NCI-H2196 treated with DMSO at 0.1 percent for 48 hours (cell line): Measurements from ENCODE around the gene PSMD13.

Experiments
- DNase-seq: peaks from one replicate; lab custom pipeline; 2025; ENCODE audit not compliant: unreplicated experiment; lab: John Stamatoyannopoulos, UW

The PSMD13 gene

GRCh38 chr11:203945-204586 lies 32.7 kb upstream of the PSMD13 start:
- no peak for DNase-seq

GRCh38 chr11:204587-205109 lies 32.1 kb upstream of the PSMD13 start:
- no peak for DNase-seq

GRCh38 chr11:205221-206001 lies 31.4 kb upstream of the PSMD13 start:
- no peak for DNase-seq

GRCh38 chr11:206002-206384 lies 30.8 kb upstream of the PSMD13 start:
- no peak for DNase-seq

- DNase-seq = no peak
These were observed 30.1 kb upstream of the PSMD13 start for GRCh38 chr11:206526-207207.

- peak; percentile 95 for DNase-seq
These were observed 29.4 kb upstream of the PSMD13 start, which contains the start of the genes BET1L and RIC8A for GRCh38 chr11:207208-207862. Gene BET1L, minus strand, starts transcription at chr11:207399. Its CDS starts 78 bp downstream, at chr11:207321. Gene RIC8A, plus strand, starts transcription at chr11:207708. Its CDS starts 1,147 bp downstream, at chr11:208855.

GRCh38 chr11:207863-208180 lies 29.0 kb upstream of the PSMD13 start:
- DNase-seq = no peak

GRCh38 chr11:208181-208916 lies 28.4 kb upstream of the PSMD13 start:
- peak; percentile 8 for DNase-seq

GRCh38 chr11:208917-209260 lies 27.9 kb upstream of the PSMD13 start:
- DNase-seq = no peak

GRCh38 chr11:209275-210121 lies 27.3 kb upstream of the PSMD13 start:
- DNase-seq = no peak

GRCh38 chr11:210122-210802 lies 26.5 kb upstream of the PSMD13 start:
- DNase-seq = no peak

- no peak for DNase-seq
These were observed 26.0 kb upstream of the PSMD13 start for GRCh38 chr11:210803-211180.

- no peak for DNase-seq
These were observed 25.5 kb upstream of the PSMD13 start for GRCh38 chr11:211295-211694.

- DNase-seq = no peak
These were observed 25.0 kb upstream of the PSMD13 start for GRCh38 chr11:211741-212140.

GRCh38 chr11:212150-213100 lies 24.4 kb upstream of the PSMD13 start:
- DNase-seq = no peak

- DNase-seq = no peak
These were observed 23.7 kb upstream of the PSMD13 start for GRCh38 chr11:213111-213510.

GRCh38 chr11:214083-214482 lies 22.7 kb upstream of the PSMD13 start:
- no peak for DNase-seq

GRCh38 chr11:215581-216037 lies 21.2 kb upstream of the PSMD13 start:
- peak; percentile 31 for DNase-seq
